Activated CD4-positive, alpha-beta T cell treated with anti-CD3 and anti-CD28 coated beads, Interleukin-2, amount 50 U/mL, for 16 hours (primary cell): ENCODE data around the gene CTRB1.

ENCODE experiments used
- DNase-seq: peaks from one replicate; pipeline ENCODE4 v3.0.0-alpha.2; 2020

The CTRB1 gene

DNA sequence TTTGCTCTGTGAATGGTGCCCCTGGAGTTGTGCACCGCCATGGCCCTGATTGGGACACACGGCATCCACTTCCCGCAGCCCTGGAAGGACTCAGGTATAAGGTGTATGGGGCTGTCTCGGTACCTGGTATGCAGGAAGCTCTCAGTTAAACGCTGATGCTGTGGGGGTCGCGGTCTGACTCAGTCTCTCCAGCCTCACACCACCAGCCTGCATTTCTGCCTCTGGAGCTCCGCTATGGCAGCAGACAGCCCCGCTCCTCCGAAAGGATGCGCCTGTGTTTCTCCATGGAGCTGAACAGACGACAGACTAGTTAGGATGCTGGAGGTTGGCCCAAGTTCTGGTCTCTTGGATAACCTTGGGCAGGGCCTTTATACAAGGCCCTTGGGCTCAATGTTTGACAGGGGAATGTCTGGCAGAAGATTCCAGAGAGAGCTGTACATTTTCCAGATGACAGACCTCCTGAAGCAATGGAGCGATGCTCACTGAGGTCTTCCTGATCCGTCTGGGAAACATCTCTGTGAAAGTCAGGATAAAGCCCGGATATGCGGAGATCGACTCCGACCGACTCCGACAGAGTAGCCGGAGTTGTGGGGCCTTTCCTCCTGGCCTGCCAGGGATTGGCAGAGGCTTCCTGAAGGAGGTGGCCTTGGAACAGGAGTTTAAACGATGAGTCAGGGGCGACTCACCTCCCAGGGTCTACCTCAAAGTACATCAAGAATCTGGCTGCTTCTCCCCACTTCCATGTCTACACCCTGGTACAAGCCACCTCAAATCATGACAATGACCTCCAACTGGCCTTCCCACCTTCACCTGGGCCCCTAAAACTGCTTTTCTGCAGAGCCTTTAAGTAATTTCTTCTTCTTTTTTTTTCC lies 54.5 kb downstream of the CTRB1 start:
- no peak for DNase-seq
